GM19035 (cell line): ENCODE data around the gene FARS2.

Experiments
- ATAC-seq: cut with Tn5 transposase; IDR thresholded peaks from one replicate; pipeline ENCODE4 v1.9.1; 2021; ENCODE audit not compliant: unreplicated experiment

The FARS2 gene

DNA sequence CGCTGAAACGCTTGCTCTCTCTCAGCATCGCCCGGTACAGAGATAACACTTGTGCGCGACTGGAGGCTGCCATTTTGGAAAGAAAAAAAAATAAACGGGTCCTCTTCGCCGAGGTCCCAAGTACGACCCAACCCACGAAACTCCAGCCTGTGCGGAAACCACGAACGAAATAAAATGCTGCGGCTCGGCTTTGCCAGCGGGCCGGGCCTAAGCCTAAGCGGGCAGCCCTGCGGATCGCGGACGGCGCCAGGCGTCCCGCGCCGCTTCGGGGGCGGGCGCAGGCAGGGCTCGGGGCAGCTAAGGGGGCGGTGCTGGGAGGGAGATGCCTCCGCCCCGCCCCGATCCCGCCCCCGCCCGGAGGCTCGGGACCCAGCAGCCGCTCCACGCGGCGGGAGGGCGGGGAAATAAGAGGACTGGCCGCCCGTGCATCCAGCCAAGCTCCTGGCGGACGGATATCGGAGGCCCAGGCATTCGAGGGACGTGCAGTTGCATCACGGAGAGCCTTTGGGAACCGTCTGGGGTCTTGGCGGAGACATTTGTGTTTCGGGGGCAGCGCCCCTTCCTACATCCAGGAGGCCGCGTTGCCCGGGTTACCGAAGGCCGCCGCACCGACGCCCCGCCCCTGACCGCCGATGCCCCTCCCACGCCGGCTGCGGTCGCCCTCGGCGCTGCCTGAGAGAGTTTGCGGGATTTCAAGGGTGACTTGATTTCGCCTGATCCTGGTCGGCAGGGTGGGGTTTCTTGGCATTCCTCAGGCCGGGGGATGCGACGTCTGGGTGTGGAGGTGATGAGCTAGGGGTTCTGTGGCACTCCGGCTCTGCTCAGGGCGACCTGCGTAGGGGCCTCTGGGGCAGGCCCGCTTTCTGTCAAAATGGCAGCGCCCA lies at the start of gene FARS2, which contains the start of gene LYRM4:
Gene FARS2, plus strand, starts transcription at position 853 of the 884 bp plus-strand sequence.
Gene LYRM4, minus strand, starts transcription at position 290 of the 884 bp plus-strand sequence. Its CDS starts 217 bp downstream, at position 73.
- peak; percentile 73 for ATAC-seq

- ATAC-seq, result no peak
These were observed 47.5 kb upstream of the FARS2 start for GRCh38 chr6:5213836-5214235.

- no peak for ATAC-seq
These were observed 46.7 kb upstream of the FARS2 start for GRCh38 chr6:5214570-5215052.

- no peak for ATAC-seq
These were observed 46.2 kb upstream of the FARS2 start for GRCh38 chr6:5215159-5215558.

DNA sequence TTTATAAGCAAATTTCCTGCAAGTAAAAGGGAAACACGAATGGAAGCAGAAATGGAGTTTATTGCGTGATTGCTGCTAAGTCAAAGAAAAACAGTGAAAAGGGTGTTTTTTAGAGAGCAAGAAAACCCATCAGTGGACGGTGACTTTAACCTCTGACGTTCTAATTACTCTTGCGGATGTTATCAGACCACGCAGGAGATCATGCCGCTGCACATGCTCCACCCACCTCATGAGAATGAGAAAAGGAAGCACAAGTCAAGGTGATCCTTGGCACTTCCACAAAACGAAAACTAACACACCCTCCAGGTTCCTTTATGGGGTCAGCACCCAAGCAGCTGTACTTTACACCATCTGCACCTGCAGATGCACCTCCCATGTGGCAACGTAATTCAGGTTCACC lies 45.5 kb upstream of the FARS2 start:
- ATAC-seq, result no peak

DNA sequence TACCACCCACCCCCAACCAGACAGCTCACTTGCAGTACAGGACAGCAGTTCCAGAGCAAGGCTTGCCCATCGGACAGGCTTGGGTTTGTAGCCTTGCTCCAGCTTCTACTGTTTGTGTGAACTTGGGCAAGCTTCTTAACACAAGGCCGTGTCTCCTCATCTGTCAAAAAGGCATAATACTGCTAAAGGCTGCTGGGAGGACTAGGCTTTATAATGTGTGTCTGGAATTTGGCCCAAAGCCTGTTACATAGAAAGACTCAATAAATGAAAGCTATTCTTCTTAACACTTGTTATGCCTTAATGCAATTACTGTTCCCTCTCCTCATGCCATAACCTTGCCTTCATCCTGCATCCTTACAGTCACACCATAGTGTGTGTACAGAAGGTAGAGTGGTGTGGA lies 44.0 kb upstream of the FARS2 start:
- no peak for ATAC-seq

GRCh38 chr6:5219011-5219691 lies 42.2 kb upstream of the FARS2 start:
- no peak for ATAC-seq

DNA sequence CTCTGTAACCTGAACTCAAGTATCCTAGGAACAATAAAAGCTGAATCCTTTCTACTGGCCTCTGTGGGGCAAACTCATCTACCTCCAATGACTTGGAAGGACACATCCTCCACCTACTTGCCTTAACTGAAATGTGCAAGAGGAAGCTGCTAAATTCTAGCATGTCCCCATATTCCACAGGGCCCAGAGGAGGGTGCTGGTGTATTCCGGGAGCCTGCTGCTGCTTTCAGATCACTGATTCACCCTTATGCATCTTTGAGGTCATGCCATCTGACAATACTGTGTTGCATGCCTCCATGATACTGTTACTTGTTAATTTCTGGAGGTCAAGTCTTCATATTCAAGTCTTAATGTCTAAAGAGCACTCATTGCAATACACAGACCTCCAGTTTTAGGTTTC lies 40.9 kb upstream of the FARS2 start:
- no peak for ATAC-seq

- ATAC-seq, result no peak
These were observed 38.0 kb upstream of the FARS2 start for GRCh38 chr6:5223309-5223708.

GRCh38 chr6:5229356-5229755 lies 32.0 kb upstream of the FARS2 start:
- ATAC-seq, result no peak

- ATAC-seq, result no peak
These were observed 31.2 kb upstream of the FARS2 start for GRCh38 chr6:5230081-5230480.

DNA sequence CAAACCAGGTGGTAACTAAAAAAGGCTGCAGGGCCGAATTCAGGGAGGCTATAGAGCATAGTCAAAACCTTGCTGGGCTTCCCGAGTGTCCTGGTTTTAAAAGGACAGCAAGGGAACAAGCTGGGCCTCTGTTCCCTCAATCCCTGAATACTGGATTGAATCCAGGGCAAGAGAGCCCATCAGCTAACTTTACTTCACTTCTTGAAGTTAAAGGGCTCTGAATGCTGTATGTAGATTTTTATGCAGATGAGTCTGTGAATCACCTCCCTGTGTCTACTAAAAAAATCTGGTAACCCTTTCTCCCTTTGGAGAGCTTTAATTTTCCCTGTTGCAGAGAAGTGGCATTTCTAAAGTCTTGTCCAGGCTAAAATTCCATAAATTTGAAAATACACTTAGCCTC lies 30.0 kb upstream of the FARS2 start:
- ATAC-seq, result no peak

DNA sequence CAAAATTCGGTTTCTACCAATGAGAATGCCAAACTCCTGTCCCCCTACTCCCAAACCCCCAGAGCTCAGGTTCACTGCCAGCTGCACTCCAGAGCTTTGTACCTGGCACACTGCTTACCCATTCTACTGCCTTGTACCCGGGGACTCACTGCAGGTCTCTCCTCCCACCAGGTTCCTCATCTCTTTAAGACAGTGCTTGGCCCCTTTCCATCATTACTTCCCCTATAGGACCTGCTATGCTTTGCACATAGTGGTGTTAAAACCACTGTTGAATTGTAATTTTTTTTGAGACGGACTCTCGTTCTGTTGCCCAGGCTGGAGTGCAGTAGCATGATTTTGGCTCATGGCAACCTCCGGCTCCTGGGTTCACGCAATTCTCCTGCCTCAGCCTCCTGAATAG lies 26.4 kb upstream of the FARS2 start:
- no peak for ATAC-seq

GRCh38 chr6:5235830-5236229 lies 25.5 kb upstream of the FARS2 start:
- ATAC-seq, result no peak

DNA sequence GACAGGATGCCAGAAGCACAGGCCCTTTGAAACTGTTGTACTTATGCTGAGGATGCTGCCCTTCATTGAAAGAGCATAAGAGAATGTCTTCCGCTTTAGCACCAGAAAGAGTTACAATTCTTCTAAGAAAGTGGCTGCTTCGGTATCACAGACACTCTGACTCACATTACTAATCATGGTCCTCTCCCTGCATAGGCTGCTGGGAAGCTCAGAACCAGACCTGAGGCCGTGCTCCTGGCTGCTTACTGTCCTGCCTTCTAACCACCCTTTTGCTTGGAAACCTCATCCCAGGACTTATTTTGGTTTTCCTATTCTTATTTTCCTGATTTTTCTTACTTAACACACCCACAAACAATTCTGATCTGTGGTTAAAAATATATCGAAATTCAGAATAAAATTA lies 23.5 kb upstream of the FARS2 start:
- no peak for ATAC-seq

GRCh38 chr6:5238336-5238735 lies 23.0 kb upstream of the FARS2 start:
- ATAC-seq, result no peak

- ATAC-seq, result no peak
These were observed 20.1 kb upstream of the FARS2 start for GRCh38 chr6:5241252-5241651.

DNA sequence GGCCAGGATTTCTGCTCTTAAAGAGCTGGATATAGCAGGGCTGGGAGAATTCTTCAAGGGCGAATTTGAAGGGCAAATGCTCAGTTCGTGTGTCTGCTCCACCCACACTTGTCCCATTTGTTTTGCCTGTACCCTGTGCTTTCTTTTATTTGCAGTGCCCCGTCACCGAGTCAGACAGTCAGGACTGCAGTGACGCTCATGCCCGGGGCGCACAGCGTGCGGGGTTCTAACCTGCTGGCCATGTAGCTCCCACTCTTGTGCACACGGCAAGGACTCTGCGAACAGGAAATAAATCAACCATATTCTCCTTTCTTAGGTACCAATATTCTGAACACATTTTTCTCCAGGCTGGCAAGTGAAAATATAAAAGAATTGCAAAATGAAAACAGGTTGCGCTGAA lies 18.2 kb upstream of the FARS2 start:
- ATAC-seq, result no peak

DNA sequence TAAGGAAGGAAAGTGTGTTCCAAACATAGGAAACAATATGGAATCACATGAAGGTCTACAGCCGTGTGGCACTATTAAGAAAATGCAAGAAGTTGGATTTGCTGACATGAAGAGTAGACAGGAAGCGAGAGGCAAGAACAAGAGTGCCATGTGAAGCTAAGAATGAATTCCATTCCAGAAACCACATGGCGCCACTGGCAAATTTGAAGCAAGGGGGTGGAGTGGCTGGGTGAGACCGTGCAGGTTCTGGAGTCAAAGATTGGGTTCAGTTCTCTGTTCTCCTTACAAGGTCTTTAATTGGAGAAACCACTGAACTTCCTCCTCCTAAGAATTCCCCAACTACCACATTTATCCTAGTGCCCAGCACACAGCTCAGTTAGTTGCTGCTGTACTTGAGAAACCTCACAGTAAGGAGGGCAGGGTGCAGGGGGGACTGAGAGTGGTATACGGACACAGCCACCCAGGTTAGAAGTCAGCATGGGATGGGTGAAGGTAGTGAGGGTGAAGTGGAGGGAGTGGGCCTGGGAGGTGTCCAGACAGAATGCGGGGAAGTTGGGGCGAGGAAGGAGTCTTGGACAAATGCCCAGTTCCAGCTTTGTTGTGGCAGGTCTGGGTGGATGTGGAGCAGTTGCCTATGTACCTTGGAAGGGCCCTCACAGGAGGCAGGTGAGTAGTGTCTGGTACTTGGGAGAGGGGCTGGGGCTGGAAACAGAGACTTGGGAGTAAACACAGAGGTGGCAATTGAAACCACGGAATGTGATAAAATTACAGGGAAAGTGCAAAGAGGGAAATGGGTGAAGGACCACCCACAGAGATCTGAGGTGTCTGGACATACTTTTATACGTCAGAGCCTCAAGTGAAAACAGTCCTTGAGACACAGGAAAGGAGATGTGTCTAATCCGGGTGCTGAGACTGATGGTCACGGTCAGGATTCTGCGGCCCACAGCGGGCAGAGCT lies 14.9 kb upstream of the FARS2 start:
- no peak for ATAC-seq

DNA sequence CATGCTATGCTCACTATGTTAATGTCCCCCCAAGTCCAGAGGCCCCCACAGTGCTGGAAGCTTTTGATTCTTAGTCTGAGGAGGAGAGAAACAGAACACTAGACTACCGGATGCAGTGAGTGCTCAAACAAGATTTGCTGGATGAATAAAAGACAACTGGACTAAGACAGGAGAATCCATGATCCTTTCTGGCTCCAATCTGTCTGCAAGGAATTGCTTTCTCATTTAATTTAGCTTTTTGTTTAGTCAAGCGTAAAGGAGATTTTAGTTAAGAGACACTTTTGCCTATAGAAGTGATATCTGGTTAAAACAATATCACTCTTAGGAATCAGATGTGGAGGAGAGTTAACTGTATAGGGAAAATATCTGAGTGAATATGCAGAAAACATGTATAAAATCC lies 14.1 kb upstream of the FARS2 start:
- ATAC-seq, result no peak
